ENCODE data around the gene FAM229A. TPM values are rescaled to one million over a fixed set of nuclear protein-coding genes. Genes with fewer than 3 reads are reported as not detected.

Gene FAM229A
- total RNA-seq, 1 experiment from 2014 or later = 5.6 TPM

- H3K27me3 ChIP-seq (ENCODE audit: insufficient read depth, low read length) = peaks cover 2% of the 10 kb centered on the region; the same call in 1 of the 2 replicates
- H3K79me2 ChIP-seq (ENCODE audit: insufficient read depth, low read length) = peaks cover 6% of the 10 kb centered on the region; the same call in 1 of the 2 replicates
- H3K79me1 ChIP-seq (ENCODE audit: insufficient read depth, low read depth, low read length, poor library complexity, severe bottlenecking) = no peaks in the 10 kb centered on the region
- H3K18ac ChIP-seq (ENCODE audit: insufficient read length, low read depth, low read length) = no peak overlapping the region
- no peak overlapping the region for H2AFZ ChIP-seq (ENCODE audit: low read length)
- H4K8ac ChIP-seq (replicated peaks; ENCODE audit: insufficient read length, low read depth, low read length) = no peak overlapping the region
- H3K4me1 ChIP-seq (ENCODE audit: insufficient read depth, low read length) = no peaks in the 10 kb centered on the region
- H3K4ac ChIP-seq (ENCODE audit: low read depth, low read length) = no peak overlapping the region
- no peak overlapping the region for H3K14ac ChIP-seq (ENCODE audit: insufficient read depth, low read length)
- H2BK15ac ChIP-seq (ENCODE audit: low read depth, low read length) = no peak overlapping the region
- H2AK5ac ChIP-seq (ENCODE audit: insufficient read length, low read length) = no peak overlapping the region
- no peak overlapping the region for H3K56ac ChIP-seq (ENCODE audit: insufficient read length, low read depth, low read length)
- H2BK12ac ChIP-seq (ENCODE audit: insufficient read length, low read depth, low read length) = no peak overlapping the region
- no peak for DNase-seq
- no peak overlapping the region for H2BK5ac ChIP-seq (ENCODE audit: insufficient read length, low read length)
- H4K91ac ChIP-seq (ENCODE audit: insufficient read length, low read depth, low read length) = no peak overlapping the region
- no peak overlapping the region for H3T11ph ChIP-seq (ENCODE audit: low read length)
- H3K4me2 ChIP-seq (ENCODE audit: insufficient read depth, insufficient read length, low read length) = no peak overlapping the region
- WGBS (ENCODE audit: extremely low coverage, insufficient read length, low lambda C conversion rate) = no CpG with 5 or more reads among the region's 14 CpGs
- no peaks in the 10 kb centered on the region for H3K9me3 ChIP-seq (ENCODE audit: control insufficient read depth, low read depth, low read length)
- peaks cover 11% of the 10 kb centered on the region for H3K23me2 ChIP-seq (ENCODE audit: insufficient read length, low read depth, low read length, poor library complexity, severe bottlenecking)
- H3K36me3 Mint-ChIP-seq (ENCODE audit: insufficient read depth in 1 of 3, low read depth in 3 of 3) = peaks cover 11 to 14% (median 14%) of the 10 kb centered on the region in 3 experiments
- peak overlapping the region in 1 of 2 experiments; percentile 4; a peak in 2 of 5 replicates for H3K4me3 Mint-ChIP-seq
- no peak overlapping the region for H3K23ac ChIP-seq (ENCODE audit: insufficient read length, low read depth, low read length)
- H4K5ac ChIP-seq (ENCODE audit: insufficient read length, low read depth, low read length) = no peak overlapping the region
- H3K27ac ChIP-seq (ENCODE audit: insufficient read length, low read depth, low read length) = no peak overlapping the region
- no peaks in the 10 kb centered on the region for H4K20me1 ChIP-seq (ENCODE audit: control insufficient read depth, insufficient read depth, insufficient read length)
- peaks cover 27 to 38% of the 10 kb centered on the region in 2 experiments for H3K4me1 Mint-ChIP-seq
- no peak for TF ChIP-seq CTCF (conservative IDR thresholded peaks at IDR 0.05)
- H3K9me3 Mint-ChIP-seq = no peaks in the 10 kb centered on the region; a peak in 1 of 5 replicates
- H3K9ac ChIP-seq (ENCODE audit: extremely low read depth, insufficient read length, low read length) = no peak overlapping the region
- no peak overlapping the region for H2BK120ac ChIP-seq (ENCODE audit: low read depth, low read length, poor library complexity, severe bottlenecking)
- no peak overlapping the region for H2BK20ac ChIP-seq (ENCODE audit: low read depth, low read length, poor library complexity, severe bottlenecking)
- H3K27me3 Mint-ChIP-seq (ENCODE audit: low read depth) = peaks cover 36% of the 10 kb centered on the region
- no peak overlapping the region for H3K27ac Mint-ChIP-seq
Measured at GRCh38 chr1:32338637-32339145, 23.6 kb downstream of the FAM229A start.
